Spleen (tissue), 11 donors: ENCODE results near the gene SPATA21. TPM values are rescaled to one million over a fixed set of nuclear protein-coding genes. Genes with fewer than 3 reads are reported as not detected.

Experiments used
- DNase-seq: peaks from one replicate; pipeline ENCODE4 v3.0.0-alpha.2; 2020
- H3K27ac ChIP-seq, 8 donors: fragments of 200-600 bp; sonication (generic) in 7 of 8; 1 replicate in 4 of 8; 2 replicates in 4 of 8; pipeline versions ENCODE4 v1.5.0 to v1.8.0; 2016 to 2021; ENCODE audit warnings: inconsistent platforms in 4 of 8, mild to moderate bottlenecking in 4 of 8, moderate library complexity in 1 of 8
- H3K27me3 ChIP-seq, 7 donors: fragments of 200-600 bp; sonication (generic) in 6 of 7; replicated peaks in 1 of 7; 1 replicate in 4 of 7; 2 replicates in 3 of 7; pipeline versions ENCODE4 v1.5.0 to v1.8.0; 2016 to 2021; ENCODE audit warnings: inconsistent platforms in 3 of 7, mild to moderate bottlenecking in 1 of 7
- H3K36me3 ChIP-seq, 6 donors: fragments of 200-600 bp; sonication (generic) in 5 of 6; 1 replicate in 4 of 6; 2 replicates in 2 of 6; pipeline versions ENCODE4 v1.5.0 to v1.8.0; 2016 to 2021; ENCODE audit warnings: inconsistent platforms in 2 of 6
- H3K4me1 ChIP-seq, 6 donors: fragments of 200-600 bp; sonication (generic) in 5 of 6; 1 replicate in 3 of 6; 2 replicates in 3 of 6; pipeline versions ENCODE4 v1.5.0 to v1.8.0; 2016 to 2021; ENCODE audit warnings: inconsistent platforms in 3 of 6
- H3K4me3 ChIP-seq, 8 donors: fragments of 200-600 bp; sonication (generic) in 7 of 8; 1 replicate in 4 of 8; 2 replicates in 4 of 8; pipeline versions ENCODE4 v1.5.0 to v1.8.0; 2016 to 2021; ENCODE audit warnings: inconsistent platforms in 4 of 8, mild to moderate bottlenecking in 4 of 8, moderate library complexity in 2 of 8
- H3K9me3 ChIP-seq, 8 donors: fragments of 200-600 bp; sonication (generic) in 7 of 8; 1 replicate in 4 of 8; 2 replicates in 4 of 8; pipeline versions ENCODE4 v1.5.0 to v1.8.0; 2016 to 2021; ENCODE audit warnings: inconsistent platforms in 4 of 8
- POLR2A ChIP-seq, 3 donors: fragments of 450-650 bp; IDR thresholded peaks; one replicate each; pipeline ENCODE4 v1.5.1; 2017; ENCODE audit warnings: antibody characterized with exemption in 3 of 3, mild to moderate bottlenecking in 1 of 3
- POLR2AphosphoS5 ChIP-seq, 3 donors: sonication (generic); formaldehyde crosslinking; IDR thresholded peaks; one replicate each; pipeline ENCODE4 v1.5.1; 2017; ENCODE audit warnings: antibody characterized with exemption in 3 of 3
- WGBS, 5 donors: extraction: QIAGEN DNeasy Blood & Tissue Kit in 3 of 5; methylation state at CpG; one replicate each; pipeline versions ENCODE4 v1.1.5 to v1.1.7; 2013 to 2018; 5-methylcytosine and 5-hydroxymethylcytosine counted together
- intact Hi-C: fragments of 100-400 bp; cut with DNase I; formaldehyde crosslinking; loops from one replicate; pipeline ENCODE4 v1.15.0; 2023; ENCODE audit warnings: low total_unique reads
- polyA plus RNA-seq, 3 donors: library from polyadenylated mRNA; stranded (reverse); fragments of 200-250 nt; gene quantifications; one replicate each; pipeline ENCODE4 v1.2.1, GENCODE V29; 2013
- total RNA-seq, 7 donors: library from RNA; depleted of rRNA in 3 of 7; stranded (reverse); fragments of >200 nt in 3 of 7; fragmentation: NEBNext Ultra II Directional in 4 of 7; extraction: Animal tissue kit (Norgen Biotek cat#: 25700) in 4 of 7; gene quantifications; one replicate each; pipeline versions ENCODE4 v1.1.0 to v1.2.1, GENCODE V29; 2016 to 2021
- TF ChIP-seq, protein P1 (sequence below), 11 experiments: fragments of 200-600 bp in 7 of 11; fragments of 450-650 bp in 4 of 11; sonication (generic) in 4 of 11; IDR thresholded peaks in 8 of 11; conservative IDR thresholded peaks in 3 of 11; 1 replicate in 7 of 11; 2 replicates in 4 of 11; pipeline versions ENCODE4 v1.4.0 to v1.8.0; 2016 to 2021; ENCODE audit warnings: antibody characterized with exemption in 11 of 11, inconsistent platforms in 4 of 11, mild to moderate bottlenecking in 1 of 11
- donor health status: healthy with polysubstance abuse.
- donor health status: DM: no; HTN: no; CAD: no; lungs with moderate emphysema.
- donor health status: DM: no; HTN: no; CAD: no.
- donor health status: Bipolar disorder and iron deficiency.
- donor health status: healthy.
- donor health status: DM: no; HTN: no; CAD: no.
- donor health status: DM: yes; HTN: yes; CAD: no.

The SPATA21 gene
- total and polyA plus RNA-seq, 10 donors = 0.13 to 0.32 (median 0.24) TPM; not detected in 6

DNA sequence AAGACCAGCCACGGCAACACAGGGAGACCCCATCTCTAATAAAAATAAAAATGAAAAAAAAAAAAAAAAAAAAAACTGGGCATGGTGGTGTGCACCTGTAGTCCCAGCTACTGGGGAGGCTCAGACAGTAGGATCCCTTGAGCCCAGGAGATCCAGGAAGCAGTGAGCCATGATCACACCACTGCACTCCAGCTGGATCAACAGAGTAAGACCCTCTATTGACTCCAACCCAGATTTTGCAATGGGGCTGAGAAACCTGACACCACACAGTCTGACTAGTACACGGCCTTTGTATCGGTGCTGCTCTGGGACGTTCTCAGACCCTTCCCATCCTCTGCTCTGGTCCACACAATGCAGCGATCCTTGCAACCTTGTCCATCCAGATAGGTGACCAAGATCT, 31.8 kb downstream of the SPATA21 start:
- whole genome bisulfite sequencing, 5 donors = 81 to 96% (median 82%) methylated on average over 5 of the region's 5 CpGs
- no peak for DNase-seq
- H3K4me1 ChIP-seq = peaks cover 0 to 14% (median 4%) of the 10 kb centered on the region in 6 donors
- H3K4me3 ChIP-seq = no peak overlapping the region
- peaks cover 0 to 5% (median 0%) of the 10 kb centered on the region in 6 donors for H3K36me3 ChIP-seq
- intact Hi-C loops = no loop called here
- no peak overlapping the region for H3K27ac ChIP-seq
- H3K27me3 ChIP-seq = no peaks in the 10 kb centered on the region
- TF ChIP-seq, protein P1, sequence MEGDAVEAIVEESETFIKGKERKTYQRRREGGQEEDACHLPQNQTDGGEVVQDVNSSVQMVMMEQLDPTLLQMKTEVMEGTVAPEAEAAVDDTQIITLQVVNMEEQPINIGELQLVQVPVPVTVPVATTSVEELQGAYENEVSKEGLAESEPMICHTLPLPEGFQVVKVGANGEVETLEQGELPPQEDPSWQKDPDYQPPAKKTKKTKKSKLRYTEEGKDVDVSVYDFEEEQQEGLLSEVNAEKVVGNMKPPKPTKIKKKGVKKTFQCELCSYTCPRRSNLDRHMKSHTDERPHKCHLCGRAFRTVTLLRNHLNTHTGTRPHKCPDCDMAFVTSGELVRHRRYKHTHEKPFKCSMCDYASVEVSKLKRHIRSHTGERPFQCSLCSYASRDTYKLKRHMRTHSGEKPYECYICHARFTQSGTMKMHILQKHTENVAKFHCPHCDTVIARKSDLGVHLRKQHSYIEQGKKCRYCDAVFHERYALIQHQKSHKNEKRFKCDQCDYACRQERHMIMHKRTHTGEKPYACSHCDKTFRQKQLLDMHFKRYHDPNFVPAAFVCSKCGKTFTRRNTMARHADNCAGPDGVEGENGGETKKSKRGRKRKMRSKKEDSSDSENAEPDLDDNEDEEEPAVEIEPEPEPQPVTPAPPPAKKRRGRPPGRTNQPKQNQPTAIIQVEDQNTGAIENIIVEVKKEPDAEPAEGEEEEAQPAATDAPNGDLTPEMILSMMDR (IDR thresholded peaks at IDR 0.05 in 8 of 11, conservative IDR thresholded peaks at IDR 0.05 in 3 of 11) = no peak
- TF ChIP-seq POLR2A (IDR thresholded peaks at IDR 0.05) = no peak
- TF ChIP-seq POLR2AphosphoS5 (IDR thresholded peaks at IDR 0.05) = no peak
- no peaks in the 10 kb centered on the region for H3K9me3 ChIP-seq

DNA sequence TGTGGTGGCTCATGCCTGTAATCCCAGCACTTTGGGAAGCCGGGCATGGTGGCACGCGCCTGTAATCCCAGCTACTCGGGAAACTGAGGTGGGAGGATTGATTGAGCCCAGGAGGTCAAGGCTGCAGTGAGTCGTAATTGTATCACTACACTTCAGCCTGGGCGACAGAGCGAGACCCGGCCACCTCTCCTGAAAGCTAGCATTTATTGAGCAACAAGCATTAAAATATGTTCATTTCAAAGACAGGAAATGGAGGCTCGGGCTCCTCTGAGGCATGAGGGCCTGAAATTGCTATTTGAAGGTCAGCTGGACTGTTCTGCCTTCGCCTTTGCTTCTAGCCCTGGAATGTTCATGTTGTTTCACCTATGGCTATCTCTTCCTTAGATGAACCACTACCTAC, 34.5 kb downstream of the SPATA21 start:
- Histone ChIP-seq H3K27ac (peak overlapping the region in 3 of 8 donors; percentile 32 to 54 (median 49)), H3K27me3 (no peaks in the 10 kb centered on the region), H3K36me3 (peaks cover 0 to 32% (median 16%) of the 10 kb centered on the region in 6 donors), H3K9me3 (no peaks in the 10 kb centered on the region), H3K4me3 (no peak overlapping the region), H3K4me1 (peaks cover 0 to 15% (median 4%) of the 10 kb centered on the region in 6 donors)
- intact Hi-C loops = no loop called here
- WGBS, 5 donors = 62 to 78% (median 67%) methylated on average over 10 of the region's 10 CpGs
- no peak for DNase-seq
- no peak for TF ChIP-seq POLR2A (IDR thresholded peaks at IDR 0.05)
- TF ChIP-seq POLR2AphosphoS5 (IDR thresholded peaks at IDR 0.05) = no peak
- TF ChIP-seq, protein P1 (IDR thresholded peaks at IDR 0.05 in 8 of 11, conservative IDR thresholded peaks at IDR 0.05 in 3 of 11) = no peak

DNA sequence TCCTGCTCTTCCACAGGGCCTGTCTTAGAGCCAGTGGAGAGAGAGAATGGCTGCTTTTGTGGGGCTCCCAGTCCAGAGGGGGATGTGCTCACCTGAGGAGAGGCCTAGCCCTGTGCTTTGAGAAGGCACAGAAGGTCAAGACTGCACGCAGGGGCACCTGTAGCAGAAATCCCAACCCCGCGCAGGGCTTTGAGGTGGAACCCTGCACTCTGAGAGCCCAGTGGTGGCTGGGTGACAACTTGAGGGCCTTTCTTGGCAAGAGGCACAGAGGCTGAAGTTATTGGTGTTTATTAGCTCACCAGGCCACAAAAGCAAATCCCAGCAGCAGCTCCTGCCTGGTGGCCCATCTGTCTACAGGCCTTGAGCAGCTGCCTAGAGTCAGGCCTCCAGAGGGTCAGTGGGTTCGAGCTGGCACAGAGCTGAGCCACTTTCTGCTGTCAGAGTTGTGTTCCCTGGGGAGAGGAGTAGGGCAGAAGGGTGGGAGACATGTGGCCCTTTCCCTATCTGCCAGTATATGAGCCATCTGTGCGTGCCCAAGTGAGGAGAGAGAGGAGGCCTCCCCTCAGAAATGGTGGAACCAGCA, 38.8 kb downstream of the SPATA21 start:
- 88 to 100% (median 95%) methylated on average over 1 to 5 of the region's 5 CpGs for WGBS, 5 donors
- Histone ChIP-seq H3K9me3 (no peaks in the 10 kb centered on the region), H3K4me1 (peaks cover under 1 to 51% (median 22%) of the 10 kb centered on the region in 6 donors), H3K4me3 (no peak overlapping the region), H3K27ac (peak overlapping the region in 5 of 8 donors; percentile 57 to 73 (median 64)), H3K36me3 (peaks cover 0 to 75% (median 51%) of the 10 kb centered on the region in 6 donors), H3K27me3 (no peaks in the 10 kb centered on the region)
- TF ChIP-seq POLR2AphosphoS5 (IDR thresholded peaks at IDR 0.05) = no peak
- no peak for TF ChIP-seq POLR2A (IDR thresholded peaks at IDR 0.05)
- TF ChIP-seq, protein P1 (IDR thresholded peaks at IDR 0.05 in 8 of 11, conservative IDR thresholded peaks at IDR 0.05 in 3 of 11) = no peak
- intact Hi-C loops = no loop called here
- no peak for DNase-seq

DNA sequence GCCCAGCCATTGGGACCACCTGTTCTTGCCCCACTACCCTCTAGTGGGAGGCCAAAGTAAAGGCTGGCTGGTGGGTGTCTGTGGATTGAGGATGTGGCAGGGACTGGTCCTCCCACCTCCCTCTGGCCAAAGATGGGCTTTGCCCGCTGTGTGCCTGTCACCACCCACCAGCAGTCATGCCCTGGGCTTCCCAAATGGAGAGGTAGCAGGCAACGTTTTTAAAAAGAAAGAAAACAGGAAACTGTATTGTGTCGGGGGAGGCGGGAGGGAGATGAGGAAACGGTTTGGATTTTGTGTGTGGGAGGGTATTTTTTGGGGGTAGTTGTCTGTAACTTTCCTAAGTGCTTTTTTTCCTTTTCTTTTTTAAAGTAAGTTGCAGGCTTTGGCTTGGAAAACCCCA, 40.1 kb downstream of the SPATA21 start:
- Histone ChIP-seq H3K36me3 (peaks cover 0 to 88% (median 55%) of the 10 kb centered on the region in 6 donors), H3K4me1 (peaks cover 8 to 56% (median 34%) of the 10 kb centered on the region in 6 donors), H3K9me3 (no peaks in the 10 kb centered on the region), H3K4me3 (no peak overlapping the region), H3K27ac (peak overlapping the region; percentile 14 to 73 (median 64)), H3K27me3 (no peaks in the 10 kb centered on the region)
- TF ChIP-seq POLR2A (IDR thresholded peaks at IDR 0.05) = no peak
- TF ChIP-seq, protein P1 (IDR thresholded peaks at IDR 0.05 in 8 of 11, conservative IDR thresholded peaks at IDR 0.05 in 3 of 11) = no peak
- TF ChIP-seq POLR2AphosphoS5 (IDR thresholded peaks at IDR 0.05) = no peak
- DNase-seq = no peak
- intact Hi-C loops = no loop called here
- WGBS, 5 donors = 21 to 40% (median 33%) methylated on average over 5 of the region's 5 CpGs
